NOMO-1 treated with DMSO at 0.1 percent for 48 hours (cell line): Measurements from ENCODE around the gene ECE2.
"Not testable (repeated sequence)": the region's sequence is repeated elsewhere in the genome, so short reads cannot be mapped to it uniquely, and the experiment has no call there.

Experiments used
- DNase-seq: peaks from one replicate; lab custom pipeline; 2025; ENCODE audit not compliant: unreplicated experiment; lab: John Stamatoyannopoulos, UW

ECE2 gene

GRCh38 chr3:184335291-184335660, 59.5 kb downstream of the ECE2 start:
- no peak for DNase-seq

GRCh38 chr3:184335661-184336546, 60.1 kb downstream of the ECE2 start:
- peak; percentile 59 for DNase-seq

GRCh38 chr3:184336547-184337398, 61.0 kb downstream of the ECE2 start:
- DNase-seq: peak; percentile 21

GRCh38 chr3:184337399-184337714, 61.5 kb downstream of the ECE2 start, which contains the start of gene FAM131A:
Gene FAM131A, plus strand, starts transcription at chr3:184337600. Its CDS starts 31 bp downstream, at chr3:184337631.
- no peak for DNase-seq

- no peak for DNase-seq
Measured at GRCh38 chr3:184337981-184338380, 62.2 kb downstream of the ECE2 start.

GRCh38 chr3:184338511-184338945, 62.7 kb downstream of the ECE2 start:
- DNase-seq: no peak

GRCh38 chr3:184339001-184339400, 63.2 kb downstream of the ECE2 start:
- DNase-seq: no peak

- DNase-seq: not testable (repeated sequence)
Measured at GRCh38 chr3:184339451-184340135, 63.8 kb downstream of the ECE2 start.

- DNase-seq: no peak
Measured at GRCh38 chr3:184341925-184342324, 66.1 kb downstream of the ECE2 start.
